AG09319 (cell line): ENCODE results near the gene SCD5.
A peak's percentile ranks its signal among the peaks of the same experiment; 100 is the strongest.

Experiments used
- DNase-seq: peaks from one replicate; pipeline ENCODE4 v3.0.0-alpha.2; 2010; ENCODE audit warnings: low read depth; ENCODE audit errors: extremely low read depth
- TF ChIP-seq, protein P1 (sequence below): IDR thresholded peaks from 2 replicates; pipeline ENCODE4 v1.5.1; 2011; ENCODE audit warnings: low read depth, mild to moderate bottlenecking, inconsistent platforms, low read length, moderate library complexity

Gene SCD5

DNA sequence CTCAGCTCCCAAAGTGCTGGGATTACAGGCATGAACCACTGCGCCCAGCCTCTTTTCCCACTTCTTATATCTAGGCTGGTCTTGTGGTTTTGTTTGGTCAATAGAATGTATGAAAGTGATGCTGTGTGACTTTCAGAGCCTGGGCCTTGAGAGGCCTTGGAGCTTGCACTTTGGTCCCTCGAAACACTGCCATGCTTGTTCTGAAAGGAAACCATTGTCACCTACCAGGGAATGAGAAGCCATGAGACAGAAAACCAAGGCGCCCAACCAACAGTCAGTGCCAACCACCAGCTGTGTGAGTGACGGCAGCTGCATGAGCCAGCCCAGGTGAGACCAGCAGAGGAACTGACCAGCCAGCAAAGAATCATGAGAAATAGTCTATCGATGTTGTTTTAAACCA, 57.4 kb downstream of the SCD5 start:
- TF ChIP-seq, protein P1, sequence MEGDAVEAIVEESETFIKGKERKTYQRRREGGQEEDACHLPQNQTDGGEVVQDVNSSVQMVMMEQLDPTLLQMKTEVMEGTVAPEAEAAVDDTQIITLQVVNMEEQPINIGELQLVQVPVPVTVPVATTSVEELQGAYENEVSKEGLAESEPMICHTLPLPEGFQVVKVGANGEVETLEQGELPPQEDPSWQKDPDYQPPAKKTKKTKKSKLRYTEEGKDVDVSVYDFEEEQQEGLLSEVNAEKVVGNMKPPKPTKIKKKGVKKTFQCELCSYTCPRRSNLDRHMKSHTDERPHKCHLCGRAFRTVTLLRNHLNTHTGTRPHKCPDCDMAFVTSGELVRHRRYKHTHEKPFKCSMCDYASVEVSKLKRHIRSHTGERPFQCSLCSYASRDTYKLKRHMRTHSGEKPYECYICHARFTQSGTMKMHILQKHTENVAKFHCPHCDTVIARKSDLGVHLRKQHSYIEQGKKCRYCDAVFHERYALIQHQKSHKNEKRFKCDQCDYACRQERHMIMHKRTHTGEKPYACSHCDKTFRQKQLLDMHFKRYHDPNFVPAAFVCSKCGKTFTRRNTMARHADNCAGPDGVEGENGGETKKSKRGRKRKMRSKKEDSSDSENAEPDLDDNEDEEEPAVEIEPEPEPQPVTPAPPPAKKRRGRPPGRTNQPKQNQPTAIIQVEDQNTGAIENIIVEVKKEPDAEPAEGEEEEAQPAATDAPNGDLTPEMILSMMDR = no peak

GRCh38 chr4:82739287-82740190, 59.1 kb downstream of the SCD5 start:
- no peak for DNase-seq

More for the DNA sequence above, 57.4 kb downstream of the SCD5 start:
- DNase-seq = no peak

GRCh38 chr4:82737354-82737753, 61.2 kb downstream of the SCD5 start:
- no peak for DNase-seq
- TF ChIP-seq, protein P1 = no peak

More at GRCh38 chr4:82739287-82740190, 59.1 kb downstream of the SCD5 start:
- TF ChIP-seq, protein P1 = peak; percentile 92

- DNase-seq = no peak
- TF ChIP-seq, protein P1 = no peak
Observed at GRCh38 chr4:82733636-82734035, 65.0 kb downstream of the SCD5 start.

DNA sequence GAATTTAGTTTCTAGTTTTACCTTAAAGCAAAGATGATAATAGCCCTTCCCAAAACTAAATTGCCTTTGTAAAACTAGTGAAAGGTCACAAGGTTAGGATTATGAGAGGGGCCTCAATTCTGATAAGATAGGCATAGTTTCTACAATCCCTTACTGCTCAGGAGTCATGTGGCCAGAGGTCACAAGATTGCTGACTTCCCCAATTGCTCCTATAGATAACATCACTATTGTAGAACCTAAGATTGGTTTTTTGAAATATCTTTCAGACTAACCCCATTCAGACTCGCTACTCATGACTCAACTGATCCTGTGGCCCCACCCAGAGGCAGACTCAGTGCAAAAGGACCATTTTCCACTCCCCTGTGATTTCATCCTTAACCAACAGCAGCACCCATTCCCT, 70.3 kb downstream of the SCD5 start:
- TF ChIP-seq, protein P1 = no peak

GRCh38 chr4:82726596-82726995, 72.0 kb downstream of the SCD5 start:
- TF ChIP-seq, protein P1 = no peak
- no peak for DNase-seq

More for the DNA sequence above, 70.3 kb downstream of the SCD5 start:
- DNase-seq = no peak

DNA sequence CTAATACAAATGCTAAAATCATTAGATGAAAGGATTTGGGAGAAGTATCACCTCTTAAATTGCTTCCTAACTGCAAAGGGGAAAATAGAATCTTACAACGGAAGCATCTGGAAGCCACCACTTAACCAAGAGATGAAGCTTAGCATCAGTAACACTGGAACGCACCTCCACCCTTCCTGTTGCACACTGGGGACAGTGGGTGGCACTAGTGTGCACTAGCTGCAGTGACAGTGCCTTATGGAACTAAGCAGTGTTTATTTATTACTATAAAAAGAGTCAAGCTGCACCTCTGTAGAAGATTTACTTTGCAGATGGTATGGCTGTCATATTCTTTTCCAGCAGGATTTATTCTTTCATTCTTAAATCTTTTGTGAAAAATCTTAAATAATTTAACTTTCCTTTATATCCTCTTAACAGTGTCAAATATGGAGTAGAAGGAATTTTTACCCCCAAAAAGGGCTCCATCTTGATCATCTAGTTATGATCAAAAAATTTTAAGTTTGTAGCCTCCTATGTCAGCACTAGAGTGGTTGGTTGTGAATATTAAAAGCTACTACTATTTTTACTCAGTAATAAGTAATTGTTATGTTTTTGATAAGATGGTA, 76.7 kb downstream of the SCD5 start:
- TF ChIP-seq, protein P1 = peak; percentile 42
- DNase-seq = no peak
